Neural cell (in vitro differentiated cells): ENCODE data around the gene AFF3.

Experiments
- CTCF ChIP-seq: fragments of 450-650 bp; IDR thresholded peaks from 2 replicates; pipeline ENCODE4 v1.5.1; 2014; ENCODE audit warnings: antibody characterized with exemption, mild to moderate bottlenecking, moderate library complexity; ENCODE audit not compliant: poor library complexity, severe bottlenecking
- EP300 ChIP-seq: fragments of 450-650 bp; conservative IDR thresholded peaks from 2 replicates; pipeline ENCODE4 v1.6.1; 2014; ENCODE audit warnings: antibody characterized with exemption, mild to moderate bottlenecking, moderate library complexity; ENCODE audit not compliant: poor library complexity, severe bottlenecking
- POLR2AphosphoS5 ChIP-seq: IDR thresholded peaks from 2 replicates; pipeline ENCODE4 v1.6.1; 2012
- RAD21 ChIP-seq: fragments of 450-650 bp; conservative IDR thresholded peaks from 2 replicates; pipeline ENCODE4 v1.6.1; 2014; ENCODE audit warnings: antibody characterized with exemption, mild to moderate bottlenecking, moderate library complexity
- TAF1 ChIP-seq: IDR thresholded peaks from 2 replicates; pipeline ENCODE4 v1.6.1; 2012; ENCODE audit warnings: low read depth

- TF ChIP-seq CTCF (no peak), RAD21 (no peak), POLR2AphosphoS5 (no peak), TAF1 (no peak), EP300 (no peak)
Measured at GRCh38 chr2:99621774-99622173, 520.6 kb downstream of the AFF3 start.
